ENCODE data around the gene POLR3E. TPM values are rescaled to one million over a fixed set of nuclear protein-coding genes. Genes with fewer than 3 reads are reported as not detected.
"Not testable (repeated sequence)": the region's sequence is repeated elsewhere in the genome, so short reads cannot be mapped to it uniquely, and the experiment has no call there.

The POLR3E gene
- total RNA-seq, 1 donor from 2014 or later, result 70.0 TPM

DNA sequence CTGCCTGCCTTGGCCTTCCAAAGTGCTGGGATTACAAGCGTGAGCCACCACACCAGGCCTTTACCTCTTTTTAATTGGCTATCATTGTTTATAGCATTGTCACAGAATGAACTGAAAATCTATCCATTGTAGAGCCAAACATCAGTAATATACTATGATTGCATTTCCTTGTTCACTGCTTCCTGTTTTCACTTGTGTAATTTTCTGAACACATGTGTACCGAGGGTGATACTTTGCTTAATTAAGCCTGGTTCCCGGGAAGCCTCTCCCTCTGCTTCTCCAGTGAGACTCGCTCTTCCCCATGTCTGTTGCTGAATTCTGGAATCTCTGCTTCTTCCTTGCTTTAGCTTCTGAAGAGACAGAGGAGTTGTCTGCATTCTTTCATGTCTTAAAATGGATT, 33.1 kb downstream of the POLR3E start:
- intact Hi-C loops (cut with micrococcal nuclease), result no loop called here

DNA sequence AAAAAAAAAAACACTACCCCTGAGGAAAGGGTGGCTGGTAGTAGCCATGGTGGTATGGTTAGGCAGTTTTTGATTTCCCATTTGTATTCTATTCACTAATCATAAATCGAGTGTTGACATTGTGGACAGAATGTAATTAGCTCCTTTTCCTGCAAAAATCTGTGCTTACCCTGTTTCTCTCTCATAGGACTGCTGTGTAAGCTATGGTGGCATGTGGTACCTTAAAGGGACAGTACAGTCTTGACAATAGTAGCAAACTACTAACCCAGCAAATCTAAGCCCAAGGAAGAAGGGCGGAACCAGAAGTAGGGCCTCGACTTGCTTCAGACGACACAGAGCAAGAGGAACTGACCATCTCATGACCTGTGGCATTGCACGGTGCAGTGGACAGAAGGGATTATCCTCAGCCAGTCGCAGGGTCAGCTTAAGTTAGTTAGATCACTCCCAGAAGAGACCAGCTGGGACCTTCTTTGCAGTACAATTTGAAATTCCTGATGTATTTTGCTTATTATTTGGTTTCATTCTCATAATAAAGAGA, 36.3 kb downstream of the POLR3E start:
- intact Hi-C loops (cut with micrococcal nuclease), result no loop called here

GRCh38 chr16:22335668-22336246, 38.5 kb downstream of the POLR3E start:
- intact Hi-C loops (cut with micrococcal nuclease), result no loop called here

GRCh38 chr16:22336581-22336980, 39.4 kb downstream of the POLR3E start:
- intact Hi-C loops (cut with micrococcal nuclease), result no loop called here

DNA sequence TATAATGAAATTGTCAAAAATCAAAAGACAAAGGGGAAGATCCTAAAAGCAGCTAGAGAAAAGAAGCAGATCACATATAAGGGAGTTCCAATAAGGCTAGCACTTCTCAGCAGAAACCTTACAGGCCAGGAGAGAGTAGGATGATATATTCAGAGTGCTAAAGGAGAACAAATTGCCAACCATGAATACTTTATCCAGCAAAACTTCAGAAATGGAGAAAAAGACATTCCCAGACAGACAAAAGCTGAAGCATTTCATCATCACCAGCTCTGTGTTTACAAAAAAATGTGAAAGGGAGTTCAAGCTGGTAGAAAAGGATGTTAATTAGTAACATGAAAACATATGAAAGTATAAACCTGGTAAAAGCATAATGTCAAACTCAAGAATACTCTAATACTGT, 39.8 kb downstream of the POLR3E start:
- intact Hi-C loops (cut with micrococcal nuclease), result no loop called here

DNA sequence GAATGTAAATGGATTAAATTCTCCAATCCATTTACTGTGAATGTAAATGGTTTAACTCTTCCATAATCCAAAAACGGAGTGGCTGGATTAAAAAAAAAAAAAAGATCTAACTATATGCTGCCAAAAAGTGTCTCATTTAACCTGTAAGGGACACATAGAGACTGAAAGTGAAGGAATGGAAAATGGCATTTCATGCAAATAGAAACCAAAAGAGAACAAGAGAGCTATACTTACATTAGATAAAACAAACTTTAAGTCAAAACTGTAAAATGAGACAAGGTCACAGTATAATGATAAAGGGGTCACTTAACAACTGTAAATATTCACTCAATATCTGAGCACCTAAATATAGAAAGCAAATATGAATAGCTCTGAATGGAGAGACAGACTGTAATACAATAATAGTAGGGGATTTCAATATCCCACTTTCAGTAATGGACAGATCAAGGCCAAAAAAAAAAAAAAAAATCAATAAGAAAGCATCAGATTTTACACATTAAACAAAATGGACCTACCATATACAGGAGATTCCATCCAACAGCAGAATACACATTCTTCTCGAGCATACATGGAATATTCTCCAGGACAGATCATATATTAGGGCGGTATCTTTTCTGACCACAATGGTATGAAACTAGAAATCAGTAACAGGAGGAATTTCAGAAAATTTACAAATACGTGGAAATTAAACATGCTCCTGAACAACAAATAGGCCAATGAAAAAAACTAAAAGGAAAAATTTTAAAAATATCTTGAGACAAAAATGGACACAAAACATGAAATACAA, 40.8 kb downstream of the POLR3E start:
- intact Hi-C loops (cut with micrococcal nuclease), result loop anchor here (2.0 kb wide), 2 partner anchors 15 to 37 kb away; partner anchors contain the start of gene CDR2

DNA sequence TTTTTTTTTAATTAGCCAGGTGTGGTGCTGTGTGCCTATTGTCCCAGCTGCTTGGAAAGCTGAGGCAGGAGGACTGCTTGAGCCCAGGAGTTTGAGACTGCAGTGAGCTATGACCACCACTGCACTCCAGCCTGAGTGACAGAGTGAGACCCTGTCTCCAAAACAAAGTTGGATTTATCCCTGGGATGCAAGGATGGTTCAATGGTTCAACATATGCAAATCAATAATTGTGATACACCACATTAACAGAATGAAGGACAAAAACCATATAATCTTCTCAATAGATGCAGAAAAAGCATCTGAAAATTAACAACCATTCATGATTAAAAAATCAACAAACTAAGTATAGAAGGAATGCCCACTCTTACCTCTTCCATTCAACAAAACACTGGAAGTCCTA, 43.7 kb downstream of the POLR3E start:
- intact Hi-C loops (cut with micrococcal nuclease), result no loop called here

GRCh38 chr16:22342082-22342481, 44.9 kb downstream of the POLR3E start:
- intact Hi-C loops (cut with micrococcal nuclease), result no loop called here

GRCh38 chr16:22346483-22346882, 49.3 kb downstream of the POLR3E start:
- intact Hi-C loops (cut with micrococcal nuclease), result no loop called here

- intact Hi-C loops (cut with micrococcal nuclease), result no loop called here
Observed at GRCh38 chr16:22347100-22347820, 50.1 kb downstream of the POLR3E start.

GRCh38 chr16:22348291-22348690, 51.1 kb downstream of the POLR3E start:
- intact Hi-C loops (cut with micrococcal nuclease), result no loop called here

DNA sequence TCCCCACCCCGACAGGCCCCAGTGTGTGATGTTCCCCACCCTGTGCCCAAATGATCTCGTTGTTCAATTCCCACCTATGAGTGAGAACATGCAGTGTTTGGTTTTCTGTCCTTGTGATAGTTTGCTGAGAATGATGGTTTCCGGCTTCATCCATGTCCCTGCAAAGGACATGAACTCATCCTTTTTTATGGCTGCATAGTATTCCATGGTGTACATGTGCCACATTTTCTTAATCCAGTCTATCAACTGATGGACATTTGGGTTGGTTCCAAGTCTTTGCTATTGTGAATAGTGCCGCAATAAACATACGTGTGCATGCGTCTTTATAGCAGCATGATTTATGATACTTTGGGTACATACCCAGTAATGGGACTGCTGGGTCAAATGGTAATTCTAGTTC, 53.8 kb downstream of the POLR3E start:
- intact Hi-C loops (cut with micrococcal nuclease), result not testable (repeated sequence)

DNA sequence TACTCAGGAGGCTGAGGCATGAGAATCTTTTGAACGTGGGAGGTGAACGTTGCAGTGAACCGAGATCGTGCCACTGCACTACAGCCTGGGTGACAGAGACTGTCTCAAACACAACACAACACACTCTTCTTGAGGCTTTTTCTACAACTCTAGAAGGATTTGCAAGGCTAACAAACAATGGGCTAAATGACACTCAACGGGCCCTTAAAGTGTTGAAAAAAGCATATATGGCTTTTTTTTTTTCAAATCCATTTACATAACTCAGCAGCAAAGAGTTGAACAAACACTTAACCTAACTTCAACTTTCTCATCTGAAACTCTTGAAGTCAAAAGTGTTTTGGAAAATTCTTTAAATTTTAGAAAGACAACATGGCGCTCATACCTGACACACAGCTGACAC, 54.9 kb downstream of the POLR3E start:
- intact Hi-C loops (cut with micrococcal nuclease), result loop anchor here (2.0 kb wide), 2 partner anchors 13 to 31 kb away; no protein-coding TSS in a partner anchor

GRCh38 chr16:22352723-22353122, 55.5 kb downstream of the POLR3E start:
- intact Hi-C loops (cut with micrococcal nuclease), result loop anchor here (1.0 to 2.0 kb wide), 3 partner anchors 14 to 32 kb away; no protein-coding TSS in a partner anchor

GRCh38 chr16:22353191-22353919, 56.1 kb downstream of the POLR3E start:
- intact Hi-C loops (cut with micrococcal nuclease), result loop anchor here (1.0 to 2.0 kb wide), 3 partner anchors 15 to 33 kb away; no protein-coding TSS in a partner anchor

GRCh38 chr16:22353933-22354541, 56.8 kb downstream of the POLR3E start:
- intact Hi-C loops (cut with micrococcal nuclease), result loop anchor here (1.0 to 2.0 kb wide), 3 partner anchors 15 to 33 kb away; no protein-coding TSS in a partner anchor

GRCh38 chr16:22355487-22355908, 58.3 kb downstream of the POLR3E start:
- intact Hi-C loops (cut with micrococcal nuclease), result loop anchor here (5.0 kb wide), 1 partner anchor 62 kb away; no protein-coding TSS in a partner anchor

GRCh38 chr16:22356930-22357634, 59.9 kb downstream of the POLR3E start:
- intact Hi-C loops (cut with micrococcal nuclease), result loop anchor here (1.0 to 5.0 kb wide), 2 partner anchors 60 to 167 kb away; no protein-coding TSS in a partner anchor

- intact Hi-C loops (cut with micrococcal nuclease), result loop anchor here (1.0 to 5.0 kb wide), 2 partner anchors 60 to 167 kb away; no protein-coding TSS in a partner anchor
Observed at GRCh38 chr16:22357635-22357971, 60.4 kb downstream of the POLR3E start.

DNA sequence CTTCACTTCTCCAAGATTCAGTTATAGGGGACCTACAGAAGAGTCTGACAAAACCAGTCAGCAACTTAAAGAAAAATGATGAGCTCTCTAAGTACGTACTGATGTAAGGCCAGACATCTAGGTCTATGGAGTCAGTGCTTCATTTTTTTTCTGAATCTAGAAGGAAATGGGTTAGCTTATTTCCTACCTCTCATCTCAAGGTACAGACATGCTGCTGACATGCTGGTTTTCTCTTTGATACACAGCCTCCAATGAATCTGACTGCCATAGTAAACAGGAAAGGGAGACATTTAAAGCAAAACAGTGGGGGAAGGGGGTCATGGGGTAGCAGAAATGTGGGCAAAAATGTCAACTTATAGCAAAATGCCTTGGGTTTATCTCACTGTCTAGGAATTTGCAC, 60.8 kb downstream of the POLR3E start:
- intact Hi-C loops (cut with micrococcal nuclease), result loop anchor here (1.0 to 5.0 kb wide), 5 partner anchors 11 to 168 kb away; partner anchors contain the start of gene CDR2

Data from T-helper 1 cell treated with Interleukin-12 subunit alpha and Interleukin-12 subunit beta and Interleukin-4 antibody, amounts not matched to agents 30 ng/mL and 1 ng/mL, for 36 hours (primary cell).